ENCODE measurements around the gene DNAJC4. TPM values are rescaled to one million over a fixed set of nuclear protein-coding genes. Genes with fewer than 3 reads are reported as not detected.

DNAJC4 gene
- total and polyA plus RNA-seq, 2 donors (not counting 1 experiment from before 2014, with no cell fraction given) = 12.6 TPM

DNA sequence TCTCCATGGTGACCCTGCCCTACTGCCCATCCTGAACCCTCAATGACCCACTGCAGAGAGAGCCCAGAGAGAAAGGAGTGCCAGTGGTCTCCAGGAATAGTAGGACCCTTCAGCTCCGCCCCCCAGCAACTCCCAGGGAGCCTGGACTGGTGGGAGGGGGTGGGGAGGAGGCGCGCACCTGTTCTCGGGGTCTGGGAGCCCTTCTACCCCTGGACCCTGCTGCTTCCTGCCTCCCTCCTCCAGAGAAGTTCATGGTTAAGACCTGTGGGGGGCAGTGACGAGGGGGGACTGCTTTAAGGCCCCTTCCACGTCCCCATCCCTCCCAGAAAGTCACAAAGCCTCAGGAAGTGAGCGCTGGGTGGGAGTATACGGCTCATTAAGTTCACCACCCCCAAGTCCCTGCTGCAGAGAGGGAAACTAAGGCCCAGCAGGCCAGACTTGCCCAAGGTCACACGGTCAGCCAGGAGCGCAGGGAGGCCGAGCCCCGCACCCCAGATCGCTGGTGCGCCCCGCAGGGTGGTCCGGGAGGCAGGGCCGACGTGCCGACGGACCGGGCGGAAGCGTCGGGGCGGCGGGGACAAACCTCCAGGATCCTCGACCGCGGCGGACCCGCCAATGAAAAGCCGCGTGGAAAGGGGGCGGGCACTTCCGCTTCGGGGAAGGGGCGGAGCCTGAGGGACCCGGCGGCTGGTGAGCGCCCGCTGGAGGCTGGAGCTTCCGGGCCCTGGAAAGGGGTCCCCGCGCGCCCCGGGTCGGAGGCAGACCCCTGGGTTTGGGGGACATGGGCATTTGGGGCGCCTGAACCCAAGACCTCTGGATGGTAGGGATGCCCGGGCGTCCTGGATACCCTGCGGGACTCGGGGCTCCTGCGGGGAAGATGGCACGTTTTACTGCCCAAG, 4.5 kb upstream of the DNAJC4 start, which contains the start of the genes NUDT22 and TRPT1:
Gene NUDT22 (plus strand): TSS at position 667 of the 899 bp plus-strand sequence. CDS start 379 bp downstream, outside the sequence.
Gene TRPT1 (minus strand): TSS at position 579 of the 899 bp plus-strand sequence. CDS start 326 bp downstream, at position 253.
- H3K4me2 ChIP-seq (ENCODE audit: extremely low read depth, insufficient read depth, low read length) = peak within 1 kb of the TSS; percentile 95
- H3K4me1 ChIP-seq (ENCODE audit: control insufficient read depth, extremely low read depth, insufficient read depth, low read length) = peaks cover 8% of the 10 kb centered on the region
- no peaks in the 10 kb centered on the region for H4K20me1 ChIP-seq (ENCODE audit: control insufficient read depth, extremely low read depth, insufficient read depth, low read length)
- H3K79me2 ChIP-seq (ENCODE audit: control insufficient read depth, insufficient read depth, low read length) = peaks cover 8% of the 10 kb centered on the region
- H3K36me3 ChIP-seq (ENCODE audit: control insufficient read depth, insufficient read depth, low read length) = peaks cover 9% of the 10 kb centered on the region
- peak within 1 kb of the TSS; percentile 68 for H3K27ac ChIP-seq (ENCODE audit: insufficient read depth, low read length)
- H3K4me3 ChIP-seq (replicated peaks in 1 of 4; ENCODE audit: control extremely low read depth in 1 of 4, insufficient read depth in 1 of 4, low read depth in 3 of 4, low read length in 4 of 4) = peak within 1 kb of the TSS; percentile 81 to 90 (median 88)
- H2AFZ ChIP-seq (ENCODE audit: low read length) = peak within 1 kb of the TSS; percentile 76
- peak within 1 kb of the TSS; percentile 76 for H3K9ac ChIP-seq (ENCODE audit: insufficient read depth, low read length)
- DNase-seq (ENCODE audit: low read depth in 2 of 2) = peak; percentile 71 to 72
- no peaks in the 10 kb centered on the region for H3K9me3 ChIP-seq (ENCODE audit: control insufficient read depth, insufficient read depth, low read depth, low read length)
- TF ChIP-seq EZH2 (IDR thresholded peaks at IDR 0.05; ENCODE audit: low read length, missing control alignments) = no peak
- TF ChIP-seq, protein P1, sequence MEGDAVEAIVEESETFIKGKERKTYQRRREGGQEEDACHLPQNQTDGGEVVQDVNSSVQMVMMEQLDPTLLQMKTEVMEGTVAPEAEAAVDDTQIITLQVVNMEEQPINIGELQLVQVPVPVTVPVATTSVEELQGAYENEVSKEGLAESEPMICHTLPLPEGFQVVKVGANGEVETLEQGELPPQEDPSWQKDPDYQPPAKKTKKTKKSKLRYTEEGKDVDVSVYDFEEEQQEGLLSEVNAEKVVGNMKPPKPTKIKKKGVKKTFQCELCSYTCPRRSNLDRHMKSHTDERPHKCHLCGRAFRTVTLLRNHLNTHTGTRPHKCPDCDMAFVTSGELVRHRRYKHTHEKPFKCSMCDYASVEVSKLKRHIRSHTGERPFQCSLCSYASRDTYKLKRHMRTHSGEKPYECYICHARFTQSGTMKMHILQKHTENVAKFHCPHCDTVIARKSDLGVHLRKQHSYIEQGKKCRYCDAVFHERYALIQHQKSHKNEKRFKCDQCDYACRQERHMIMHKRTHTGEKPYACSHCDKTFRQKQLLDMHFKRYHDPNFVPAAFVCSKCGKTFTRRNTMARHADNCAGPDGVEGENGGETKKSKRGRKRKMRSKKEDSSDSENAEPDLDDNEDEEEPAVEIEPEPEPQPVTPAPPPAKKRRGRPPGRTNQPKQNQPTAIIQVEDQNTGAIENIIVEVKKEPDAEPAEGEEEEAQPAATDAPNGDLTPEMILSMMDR (conservative IDR thresholded peaks at IDR 0.05 in 1 of 2, IDR thresholded peaks at IDR 0.05 in 1 of 2; ENCODE audit: low read depth in 1 of 2, low read length in 2 of 2) = peak; percentile 24 to 28
- H3K27me3 ChIP-seq (ENCODE audit: control insufficient read depth, insufficient read depth, low read length) = no peaks in the 10 kb centered on the region

DNA sequence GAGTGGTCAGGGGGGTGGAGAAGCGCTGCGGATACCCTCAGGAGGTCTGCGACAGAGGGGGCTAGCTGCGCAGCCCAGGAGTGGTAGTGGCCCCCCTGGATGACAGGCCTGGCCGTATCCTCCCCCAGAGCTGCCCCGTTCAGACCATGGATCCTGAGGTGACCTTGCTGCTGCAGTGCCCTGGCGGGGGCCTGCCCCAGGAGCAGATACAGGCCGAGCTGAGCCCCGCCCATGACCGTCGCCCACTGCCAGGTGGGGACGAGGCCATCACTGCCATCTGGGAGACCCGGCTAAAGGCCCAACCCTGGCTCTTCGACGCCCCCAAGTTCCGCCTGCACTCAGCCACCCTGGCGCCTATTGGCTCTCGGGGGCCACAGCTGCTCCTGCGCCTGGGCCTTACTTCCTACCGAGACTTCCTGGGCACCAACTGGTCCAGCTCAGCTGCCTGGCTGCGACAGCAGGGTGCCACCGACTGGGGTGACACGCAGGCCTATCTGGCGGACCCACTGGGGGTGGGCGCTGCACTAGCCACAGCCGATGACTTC, 3.8 kb upstream of the DNAJC4 start:
- peak overlapping the region; percentile 95 for H3K4me2 ChIP-seq (ENCODE audit: extremely low read depth, insufficient read depth, low read length)
- H3K4me1 ChIP-seq (ENCODE audit: control insufficient read depth, extremely low read depth, insufficient read depth, low read length) = peaks cover 10% of the 10 kb centered on the region
- H3K4me3 ChIP-seq (replicated peaks in 1 of 4; ENCODE audit: control extremely low read depth in 1 of 4, insufficient read depth in 1 of 4, low read depth in 3 of 4, low read length in 4 of 4) = peak overlapping the region; percentile 81 to 90 (median 88)
- no peak overlapping the region for H2AFZ ChIP-seq (ENCODE audit: low read length)
- TF ChIP-seq, protein P1 (conservative IDR thresholded peaks at IDR 0.05 in 1 of 2, IDR thresholded peaks at IDR 0.05 in 1 of 2; ENCODE audit: low read depth in 1 of 2, low read length in 2 of 2) = no peak
- TF ChIP-seq EZH2 (IDR thresholded peaks at IDR 0.05; ENCODE audit: low read length, missing control alignments) = no peak
- H4K20me1 ChIP-seq (ENCODE audit: control insufficient read depth, extremely low read depth, insufficient read depth, low read length) = no peaks in the 10 kb centered on the region
- H3K79me2 ChIP-seq (ENCODE audit: control insufficient read depth, insufficient read depth, low read length) = peaks cover 8% of the 10 kb centered on the region
- H3K27ac ChIP-seq (ENCODE audit: insufficient read depth, low read length) = peak overlapping the region; percentile 68
- no peaks in the 10 kb centered on the region for H3K9me3 ChIP-seq (ENCODE audit: control insufficient read depth, insufficient read depth, low read depth, low read length)
- peak overlapping the region; percentile 76 for H3K9ac ChIP-seq (ENCODE audit: insufficient read depth, low read length)
- H3K27me3 ChIP-seq (ENCODE audit: control insufficient read depth, insufficient read depth, low read length) = no peaks in the 10 kb centered on the region
- H3K36me3 ChIP-seq (ENCODE audit: control insufficient read depth, insufficient read depth, low read length) = peaks cover 8% of the 10 kb centered on the region
- no peak for DNase-seq (ENCODE audit: low read depth in 2 of 2)

DNA sequence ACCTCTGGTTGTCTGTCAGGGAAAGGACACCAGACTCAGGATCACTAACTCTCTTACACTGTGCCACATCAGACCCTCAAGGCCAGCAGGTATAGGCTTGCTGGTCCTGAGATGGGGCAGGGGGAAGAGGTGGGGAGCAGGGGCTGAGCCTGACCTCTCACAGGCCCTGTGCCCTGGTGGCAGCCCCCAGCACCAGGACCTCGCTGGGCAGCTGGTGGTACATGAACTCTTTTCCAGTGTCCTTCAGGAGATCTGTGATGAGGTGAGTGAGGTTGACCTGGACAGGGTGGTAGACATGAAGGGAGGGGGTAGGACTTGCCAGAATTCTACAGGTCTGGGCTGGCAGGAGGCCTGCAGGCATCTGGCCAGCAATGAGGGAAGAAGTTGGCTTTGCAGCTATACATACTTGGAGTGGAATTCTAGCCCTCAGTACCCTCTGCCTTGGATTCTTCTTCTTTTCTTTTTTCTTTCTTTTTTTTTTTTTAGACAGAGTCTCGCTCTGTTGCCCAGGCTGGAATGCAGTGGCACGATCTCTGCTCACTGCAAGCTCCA, 2.9 kb upstream of the DNAJC4 start:
- Histone ChIP-seq H3K4me3 (replicated peaks in 1 of 4; ENCODE audit: control extremely low read depth in 1 of 4, insufficient read depth in 1 of 4, low read depth in 3 of 4, low read length in 4 of 4) (peak overlapping the region; percentile 81 to 90 (median 88)), H3K27ac (ENCODE audit: insufficient read depth, low read length) (no peak overlapping the region), H2AFZ (ENCODE audit: low read length) (no peak overlapping the region), H3K36me3 (ENCODE audit: control insufficient read depth, insufficient read depth, low read length) (peaks cover 8% of the 10 kb centered on the region), H4K20me1 (ENCODE audit: control insufficient read depth, extremely low read depth, insufficient read depth, low read length) (no peaks in the 10 kb centered on the region), H3K9ac (ENCODE audit: insufficient read depth, low read length) (peak overlapping the region; percentile 23), H3K9me3 (ENCODE audit: control insufficient read depth, insufficient read depth, low read depth, low read length) (no peaks in the 10 kb centered on the region), H3K79me2 (ENCODE audit: control insufficient read depth, insufficient read depth, low read length) (peaks cover 8% of the 10 kb centered on the region), H3K4me1 (ENCODE audit: control insufficient read depth, extremely low read depth, insufficient read depth, low read length) (peaks cover 10% of the 10 kb centered on the region), H3K27me3 (ENCODE audit: control insufficient read depth, insufficient read depth, low read length) (no peaks in the 10 kb centered on the region), H3K4me2 (ENCODE audit: extremely low read depth, insufficient read depth, low read length) (peak overlapping the region; percentile 95)
- peak in 1 of 2 donors; percentile 27 for DNase-seq (ENCODE audit: low read depth in 2 of 2)
- no peak for TF ChIP-seq EZH2 (IDR thresholded peaks at IDR 0.05; ENCODE audit: low read length, missing control alignments)
- TF ChIP-seq, protein P1 (conservative IDR thresholded peaks at IDR 0.05 in 1 of 2, IDR thresholded peaks at IDR 0.05 in 1 of 2; ENCODE audit: low read depth in 1 of 2, low read length in 2 of 2) = no peak

Data from fibroblast of lung (primary cell).